H9 (cell line): Measurements from ENCODE around the gene MARCHF3. TPM values are rescaled to one million over a fixed set of nuclear protein-coding genes. Genes with fewer than 3 reads are reported as not detected.

ENCODE experiments used
- DNase-seq: peaks from one replicate; pipeline ENCODE4 v3.0.0-alpha.2; 2017
- H2AFZ ChIP-seq: one replicate; pipeline ENCODE4 v1.6.1; 2013; ENCODE audit warnings: mild to moderate bottlenecking, low read length, control low read depth, moderate library complexity
- H2AK5ac ChIP-seq: 2 replicates; pipeline ENCODE4 v1.6.1; 2013; ENCODE audit warnings: low read length, control low read depth, mixed read lengths; ENCODE audit not compliant: insufficient read length
- H2BK120ac ChIP-seq: one replicate; pipeline ENCODE4 v1.6.1; 2013; ENCODE audit warnings: low read depth, mild to moderate bottlenecking, low read length, control low read depth, inconsistent platforms; ENCODE audit not compliant: poor library complexity, severe bottlenecking
- H2BK12ac ChIP-seq: 2 replicates; pipeline ENCODE4 v1.6.1; 2013; ENCODE audit warnings: low read length, control low read depth, mixed read lengths, low read depth; ENCODE audit not compliant: insufficient read length
- H2BK15ac ChIP-seq: 2 replicates; pipeline ENCODE4 v1.6.1; 2013; ENCODE audit warnings: low read depth, low read length, control low read depth
- H2BK20ac ChIP-seq: one replicate; pipeline ENCODE4 v1.6.1; 2013; ENCODE audit warnings: low read depth, mild to moderate bottlenecking, low read length, control low read depth, inconsistent platforms; ENCODE audit not compliant: poor library complexity, severe bottlenecking
- H2BK5ac ChIP-seq: 2 replicates; pipeline ENCODE4 v1.6.1; 2013; ENCODE audit warnings: low read length, control low read depth, mixed read lengths; ENCODE audit not compliant: insufficient read length
- H3K14ac ChIP-seq: 2 replicates; pipeline ENCODE4 v1.6.1; 2013; ENCODE audit warnings: low read length, control low read depth; ENCODE audit not compliant: insufficient read depth
- H3K18ac ChIP-seq: 2 replicates; pipeline ENCODE4 v1.6.1; 2013; ENCODE audit warnings: low read depth, mild to moderate bottlenecking, mixed read lengths, low read length, control low read depth; ENCODE audit not compliant: insufficient read length
- H3K23ac ChIP-seq: 2 replicates; pipeline ENCODE4 v1.6.1; 2013; ENCODE audit warnings: low read length, control low read depth, mixed read lengths, low read depth; ENCODE audit not compliant: insufficient read length
- H3K23me2 ChIP-seq: 2 replicates; pipeline ENCODE4 v1.6.1; 2013; ENCODE audit warnings: low read depth, mild to moderate bottlenecking, mixed read lengths, low read length, control low read depth; ENCODE audit not compliant: insufficient read length, poor library complexity, severe bottlenecking
- H3K27ac ChIP-seq: 2 replicates; pipeline ENCODE4 v1.5.1; 2013; ENCODE audit warnings: low read length, control low read depth, mixed read lengths, low read depth; ENCODE audit not compliant: insufficient read length
- H3K27me3 ChIP-seq: 2 replicates; pipeline ENCODE4 v1.6.1; 2013; ENCODE audit warnings: low read length, control low read depth, inconsistent platforms; ENCODE audit not compliant: insufficient read depth
- H3K4ac ChIP-seq: 2 replicates; pipeline ENCODE4 v1.6.1; 2013; ENCODE audit warnings: low read depth, mild to moderate bottlenecking, control low read depth, inconsistent platforms, low read length, moderate library complexity
- H3K4me1 ChIP-seq: 2 replicates; pipeline ENCODE4 v1.6.1; 2013; ENCODE audit warnings: low read length, control low read depth, inconsistent platforms; ENCODE audit not compliant: insufficient read depth
- H3K4me2 ChIP-seq: 2 replicates; pipeline ENCODE4 v1.6.1; 2013; ENCODE audit warnings: low read length, control low read depth, mixed read lengths; ENCODE audit not compliant: insufficient read length, insufficient read depth
- H3K56ac ChIP-seq: 2 replicates; pipeline ENCODE4 v1.6.1; 2013; ENCODE audit warnings: low read depth, mild to moderate bottlenecking, mixed read lengths, low read length, control low read depth; ENCODE audit not compliant: insufficient read length
- H3K79me1 ChIP-seq: 2 replicates; pipeline ENCODE4 v1.6.1; 2013; ENCODE audit warnings: low read depth, mild to moderate bottlenecking, moderate library complexity, low read length, control low read depth, inconsistent platforms; ENCODE audit not compliant: insufficient read depth, poor library complexity, severe bottlenecking
- H3K79me2 ChIP-seq: 2 replicates; pipeline ENCODE4 v1.6.1; 2013; ENCODE audit warnings: low read length, control low read depth, inconsistent platforms; ENCODE audit not compliant: insufficient read depth
- H3K9ac ChIP-seq: 2 replicates; pipeline ENCODE4 v1.6.1; 2013; ENCODE audit warnings: low read length, control low read depth, mixed read lengths; ENCODE audit not compliant: insufficient read length; ENCODE audit errors: extremely low read depth
- H3K9me3 ChIP-seq: one replicate; pipeline ENCODE4 v1.6.1; 2013; ENCODE audit warnings: low read depth, low read length, inconsistent platforms; ENCODE audit not compliant: control insufficient read depth
- H3T11ph ChIP-seq: one replicate; pipeline ENCODE4 v1.6.1; 2013; ENCODE audit warnings: mild to moderate bottlenecking, low read length, control low read depth, inconsistent platforms
- H4K20me1 ChIP-seq: one replicate; pipeline ENCODE4 v1.6.1; 2013; ENCODE audit not compliant: control insufficient read depth, insufficient read length, insufficient read depth
- H4K5ac ChIP-seq: 2 replicates; pipeline ENCODE4 v1.6.1; 2013; ENCODE audit warnings: low read depth, mild to moderate bottlenecking, mixed read lengths, low read length, control low read depth; ENCODE audit not compliant: insufficient read length
- H4K8ac ChIP-seq: replicated peaks from 2 replicates; pipeline ENCODE4 v1.6.1; 2013; ENCODE audit warnings: low read length, control low read depth, mixed read lengths, low read depth; ENCODE audit not compliant: insufficient read length
- H4K91ac ChIP-seq: 2 replicates; pipeline ENCODE4 v1.6.1; 2013; ENCODE audit warnings: low read depth, mild to moderate bottlenecking, moderate library complexity, mixed read lengths, low read length, control low read depth; ENCODE audit not compliant: insufficient read length
- H3K27ac Mint-ChIP-seq, 3 experiments: 2 replicates in 2 of 3; 3 replicates in 1 of 3; pipeline ENCODE4 v1.8.0; 2020 to 2021; ENCODE audit warnings: mixed read lengths in 3 of 3, mild to moderate bottlenecking in 1 of 3, moderate library complexity in 1 of 3
- H3K27me3 Mint-ChIP-seq: 2 replicates; pipeline ENCODE4 v1.8.0; 2021; ENCODE audit warnings: low read depth, mild to moderate bottlenecking, moderate library complexity, mixed read lengths
- H3K36me3 Mint-ChIP-seq, 3 experiments: 2 replicates in 2 of 3; 3 replicates in 1 of 3; pipeline ENCODE4 v1.8.0; 2020 to 2021; ENCODE audit warnings: low read depth in 3 of 3, mixed read lengths in 3 of 3; ENCODE audit not compliant: insufficient read depth in 1 of 3
- H3K4me1 Mint-ChIP-seq, 2 experiments: 2 replicates each; pipeline ENCODE4 v1.8.0; 2020; ENCODE audit warnings: mixed read lengths in 2 of 2
- H3K4me3 Mint-ChIP-seq, 2 experiments: 2 replicates in 1 of 2; 3 replicates in 1 of 2; pipeline ENCODE4 v1.8.0; 2020 to 2021; ENCODE audit warnings: mild to moderate bottlenecking in 2 of 2, mixed read lengths in 2 of 2, moderate library complexity in 1 of 2
- H3K9me3 Mint-ChIP-seq, 2 experiments: 2 replicates in 1 of 2; 3 replicates in 1 of 2; pipeline ENCODE4 v1.8.0; 2020; ENCODE audit warnings: mild to moderate bottlenecking in 2 of 2, mixed read lengths in 2 of 2, moderate library complexity in 1 of 2
- CTCF ChIP-seq: fragments of 200-600 bp; sonication (generic); conservative IDR thresholded peaks from 3 replicates; pipeline ENCODE4 v1.8.0; 2021; ENCODE audit warnings: antibody characterized with exemption, mild to moderate bottlenecking
- WGBS: extraction: QIAGEN DNeasy Blood & Tissue Kit; methylation state at CpG from one replicate; pipeline ENCODE4 v1.1.7; 2013; ENCODE audit warnings: missing lambda C conversion rate, low lambda C conversion rate, mixed read lengths; ENCODE audit not compliant: insufficient read length; ENCODE audit errors: extremely low coverage; 5-methylcytosine and 5-hydroxymethylcytosine counted together
- total RNA-seq: library from RNA; stranded (reverse); gene quantifications from 2 replicates; pipeline ENCODE4 v1.2.1, GENCODE V29; 2021

The MARCHF3 gene
- total RNA-seq, 1 experiment from 2014 or later: 17.7 TPM

DNA sequence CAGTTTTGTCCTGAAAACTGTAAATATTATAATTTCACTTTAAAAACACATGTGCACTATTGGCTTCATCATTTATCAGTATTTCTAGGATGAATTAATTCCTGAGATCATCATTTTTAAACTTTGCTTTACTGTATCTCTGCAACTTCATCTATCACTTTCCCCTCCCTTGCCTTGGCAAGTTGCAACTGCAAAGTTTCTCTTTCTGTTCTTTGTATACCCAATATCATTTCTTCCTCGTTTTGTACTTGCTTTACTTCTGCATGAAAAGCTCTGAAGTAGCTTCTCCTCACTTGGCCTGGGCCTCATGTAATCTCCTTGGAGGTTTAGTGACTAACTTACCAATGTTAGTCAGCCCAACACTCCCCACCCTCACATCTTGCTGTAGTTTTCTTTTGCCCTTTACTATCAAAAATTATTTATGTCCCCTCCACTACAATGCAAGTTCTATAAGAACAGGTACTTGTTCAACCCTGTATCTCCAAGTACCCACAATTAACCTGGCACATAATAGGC, 30.2 kb upstream of the MARCHF3 start:
- no peak overlapping the region for H3K23ac ChIP-seq
- Mint-ChIP-seq H3K4me3 (no peak overlapping the region), H3K27me3 (no peaks in the 10 kb centered on the region), H3K9me3 (peaks cover 6 to 10% of the 10 kb centered on the region in 2 experiments), H3K27ac (no peak overlapping the region), H3K36me3 (peaks cover 7 to 10% (median 7%) of the 10 kb centered on the region in 3 experiments), H3K4me1 (peaks cover 9 to 12% of the 10 kb centered on the region in 2 experiments; a peak in 3 of 4 replicates)
- H3T11ph ChIP-seq: no peak overlapping the region
- no peak overlapping the region for H3K4ac ChIP-seq
- no peak overlapping the region for H3K9ac ChIP-seq
- H2BK120ac ChIP-seq: no peak overlapping the region
- no peak overlapping the region for H2BK5ac ChIP-seq
- no peak overlapping the region for H2AK5ac ChIP-seq
- no peaks in the 10 kb centered on the region for H3K27me3 ChIP-seq
- no peaks in the 10 kb centered on the region for H3K23me2 ChIP-seq
- no peaks in the 10 kb centered on the region for H3K79me1 ChIP-seq
- no peak overlapping the region for H3K56ac ChIP-seq
- no peak overlapping the region for H4K91ac ChIP-seq
- no peak overlapping the region for H4K8ac ChIP-seq
- no peak overlapping the region for H3K18ac ChIP-seq
- no peaks in the 10 kb centered on the region for H3K9me3 ChIP-seq
- no peak overlapping the region for H3K27ac ChIP-seq
- H4K5ac ChIP-seq: no peak overlapping the region
- no peak overlapping the region for H3K14ac ChIP-seq
- H4K20me1 ChIP-seq: no peaks in the 10 kb centered on the region
- no peak for DNase-seq
- no peak overlapping the region for H2BK12ac ChIP-seq
- no peak overlapping the region for H2BK15ac ChIP-seq
- no peaks in the 10 kb centered on the region for H3K4me1 ChIP-seq
- no peak for TF ChIP-seq CTCF
- H3K4me2 ChIP-seq: no peak overlapping the region
- no peak overlapping the region for H2BK20ac ChIP-seq
- no peaks in the 10 kb centered on the region for H3K79me2 ChIP-seq
- no peak overlapping the region for H2AFZ ChIP-seq
- WGBS: no CpG with 5 or more reads among the region's 1 CpG
